Measurements from ENCODE around the gene PROB1. TPM values are rescaled to one million over a fixed set of nuclear protein-coding genes. Genes with fewer than 3 reads are reported as not detected.

PROB1 gene
- total RNA-seq, 1 experiment from 2014 or later = 2.2 TPM

- Histone ChIP-seq H2AFZ (ENCODE audit: low read length) (no peak overlapping the region), H3K4me2 (ENCODE audit: low read length) (no peak overlapping the region), H3K4me1 (ENCODE audit: insufficient read depth, low read length) (peaks cover 9% of the 10 kb centered on the region), H3K9me3 (ENCODE audit: low read length) (no peaks in the 10 kb centered on the region), H3K36me3 (ENCODE audit: low read depth, low read length) (no peaks in the 10 kb centered on the region), H3K27me3 (ENCODE audit: low read length) (no peaks in the 10 kb centered on the region), H3F3A (ENCODE audit: low read length, unreplicated experiment) (no peaks in the 10 kb centered on the region), H3K27ac (ENCODE audit: low read length) (no peak overlapping the region), H3K9me2 (replicated peaks; ENCODE audit: low read length) (no peaks in the 10 kb centered on the region), H3K79me2 (ENCODE audit: low read length) (no peaks in the 10 kb centered on the region), H4K20me1 (ENCODE audit: low read length) (no peaks in the 10 kb centered on the region), H3K9ac (ENCODE audit: low read length) (no peak overlapping the region), H3K4me3 (ENCODE audit: low read length) (no peak overlapping the region)
- CTCF ChIA-PET = no interaction called here
- TF ChIP-seq CTCF (conservative IDR thresholded peaks at IDR 0.05; ENCODE audit: low read depth, low read length) (no peak), EZH2 (IDR thresholded peaks at IDR 0.05; ENCODE audit: low read length, unreplicated experiment) (no peak), EZH2phosphoT487 (IDR thresholded peaks at IDR 0.05; ENCODE audit: borderline replicate concordance, low read length) (no peak)
- DNase-seq = no peak
- ATAC-seq = no peak
- POLR2A ChIA-PET (ENCODE audit: unreplicated experiment) = no interaction called here
- intact Hi-C loops (cut with micrococcal nuclease) = loop anchor here (5.0 kb wide), 1 partner anchor 77 kb away; no protein-coding TSS in a partner anchor
- BruUV-seq (replicated peaks) = no TSS peak
These were observed 40.8 kb upstream of the PROB1 start for GRCh38 chr5:139435676-139436075.

GRCh38 chr5:139431706-139432105, 36.8 kb upstream of the PROB1 start:
- H3K9ac ChIP-seq (ENCODE audit: low read length) = no peak overlapping the region
- no peaks in the 10 kb centered on the region for H3K4me1 ChIP-seq (ENCODE audit: insufficient read depth, low read length)
- H2AFZ ChIP-seq (ENCODE audit: low read length) = no peak overlapping the region
- TF ChIP-seq CTCF (conservative IDR thresholded peaks at IDR 0.05; ENCODE audit: low read depth, low read length) (no peak), EZH2phosphoT487 (IDR thresholded peaks at IDR 0.05; ENCODE audit: borderline replicate concordance, low read length) (no peak), EZH2 (IDR thresholded peaks at IDR 0.05; ENCODE audit: low read length, unreplicated experiment) (no peak)
- H3K79me2 ChIP-seq (ENCODE audit: low read length) = no peaks in the 10 kb centered on the region
- CTCF ChIA-PET = no interaction called here
- H3K27ac ChIP-seq (ENCODE audit: low read length) = no peak overlapping the region
- H3K4me3 ChIP-seq (ENCODE audit: low read length) = no peak overlapping the region
- intact Hi-C loops (cut with micrococcal nuclease) = no loop called here
- H3K36me3 ChIP-seq (ENCODE audit: low read depth, low read length) = no peaks in the 10 kb centered on the region
- H4K20me1 ChIP-seq (ENCODE audit: low read length) = no peaks in the 10 kb centered on the region
- H3K27me3 ChIP-seq (ENCODE audit: low read length) = no peaks in the 10 kb centered on the region
- H3K9me2 ChIP-seq (replicated peaks; ENCODE audit: low read length) = no peaks in the 10 kb centered on the region
- H3K9me3 ChIP-seq (ENCODE audit: low read length) = no peaks in the 10 kb centered on the region
- BruUV-seq (replicated peaks) = no TSS peak
- POLR2A ChIA-PET (ENCODE audit: unreplicated experiment) = no interaction called here
- ATAC-seq (no peak), DNase-seq (no peak)
- H3K4me2 ChIP-seq (ENCODE audit: low read length) = no peak overlapping the region
- H3F3A ChIP-seq (ENCODE audit: low read length, unreplicated experiment) = no peaks in the 10 kb centered on the region

- TF ChIP-seq CTCF (conservative IDR thresholded peaks at IDR 0.05; ENCODE audit: low read depth, low read length) = no peak
- no peak for TF ChIP-seq EZH2phosphoT487 (IDR thresholded peaks at IDR 0.05; ENCODE audit: borderline replicate concordance, low read length)
- CTCF ChIA-PET = no interaction called here
- no TSS peak for BruUV-seq (replicated peaks)
These were observed 35.1 kb upstream of the PROB1 start for GRCh38 chr5:139430015-139430414.

More at GRCh38 chr5:139430015-139430414, 35.1 kb upstream of the PROB1 start:
- H4K20me1 ChIP-seq (ENCODE audit: low read length) = no peaks in the 10 kb centered on the region
- no peaks in the 10 kb centered on the region for H3K27me3 ChIP-seq (ENCODE audit: low read length)
- no peak overlapping the region for H2AFZ ChIP-seq (ENCODE audit: low read length)
- no peak for ATAC-seq
- no peaks in the 10 kb centered on the region for H3K4me1 ChIP-seq (ENCODE audit: insufficient read depth, low read length)
- H3K27ac ChIP-seq (ENCODE audit: low read length) = no peak overlapping the region
- no peaks in the 10 kb centered on the region for H3K36me3 ChIP-seq (ENCODE audit: low read depth, low read length)
- no peaks in the 10 kb centered on the region for H3K9me3 ChIP-seq (ENCODE audit: low read length)
- intact Hi-C loops (cut with micrococcal nuclease) = no loop called here
- no peaks in the 10 kb centered on the region for H3F3A ChIP-seq (ENCODE audit: low read length, unreplicated experiment)
- H3K79me2 ChIP-seq (ENCODE audit: low read length) = no peaks in the 10 kb centered on the region
- no peak overlapping the region for H3K9ac ChIP-seq (ENCODE audit: low read length)
- no peak for DNase-seq
- POLR2A ChIA-PET (ENCODE audit: unreplicated experiment) = no interaction called here
- no peaks in the 10 kb centered on the region for H3K9me2 ChIP-seq (replicated peaks; ENCODE audit: low read length)
- H3K4me3 ChIP-seq (ENCODE audit: low read length) = no peak overlapping the region
- H3K4me2 ChIP-seq (ENCODE audit: low read length) = no peak overlapping the region
